Peyer's patch (tissue), 4 donors: ENCODE results near the gene NDST3. TPM values are rescaled to one million over a fixed set of nuclear protein-coding genes. Genes with fewer than 3 reads are reported as not detected.
A peak's percentile ranks its signal among the peaks of the same experiment; 100 is the strongest.

ENCODE experiments used
- DNase-seq, 3 donors: peaks; one replicate each; pipeline ENCODE4 v3.0.0-alpha.2; 2017 to 2019
- H3K27ac ChIP-seq, 4 donors: fragments of 200-600 bp; sonication (generic); one replicate each; pipeline ENCODE4 v1.5.1; 2016 to 2019
- H3K27me3 ChIP-seq, 2 donors: fragments of 200-600 bp; sonication (generic); one replicate each; pipeline ENCODE4 v1.5.1; 2019
- H3K36me3 ChIP-seq, 3 donors: fragments of 200-600 bp; sonication (generic); one replicate each; pipeline ENCODE4 v1.5.1; 2016 to 2019
- H3K4me1 ChIP-seq, 4 donors: fragments of 200-600 bp; sonication (generic); one replicate each; pipeline ENCODE4 v1.5.1; 2016 to 2019
- H3K4me3 ChIP-seq, 4 donors: fragments of 200-600 bp; sonication (generic); 1 replicate in 3 of 4; 2 replicates in 1 of 4; pipeline ENCODE4 v1.5.1; 2016 to 2019; ENCODE audit warnings: mild to moderate bottlenecking in 1 of 4
- H3K9me3 ChIP-seq, 4 donors: fragments of 200-600 bp; sonication (generic); one replicate each; pipeline ENCODE4 v1.5.1; 2016 to 2019; ENCODE audit warnings: mild to moderate bottlenecking in 1 of 4
- POLR2A ChIP-seq, 2 donors: fragments of 450-650 bp; IDR thresholded peaks; one replicate each; pipeline ENCODE4 v1.5.1; 2017; ENCODE audit warnings: antibody characterized with exemption in 2 of 2, mild to moderate bottlenecking in 2 of 2, moderate library complexity in 2 of 2
- total RNA-seq, 4 donors: library from RNA; depleted of rRNA; stranded (reverse); fragments of >200 nt; gene quantifications; one replicate each; pipeline ENCODE4 v1.1.0, GENCODE V29; 2016
- TF ChIP-seq, protein P1 (sequence below), 6 experiments: fragments of 450-650 bp in 4 of 6; fragments of 200-600 bp in 2 of 6; sonication (generic) in 1 of 6; IDR thresholded peaks; one replicate each; pipeline ENCODE4 v1.5.1; 2017 to 2019; ENCODE audit warnings: antibody characterized with exemption in 6 of 6, mild to moderate bottlenecking in 3 of 6, moderate library complexity in 1 of 6

Gene NDST3
- total RNA-seq, 4 donors from 2014 or later, result not detected

- Histone ChIP-seq H3K27me3 (no peaks in the 10 kb centered on the region), H3K27ac (no peak overlapping the region), H3K4me1 (no peaks in the 10 kb centered on the region), H3K4me3 (no peak overlapping the region), H3K9me3 (no peaks in the 10 kb centered on the region), H3K36me3 (no peaks in the 10 kb centered on the region)
- TF ChIP-seq POLR2A (IDR thresholded peaks at IDR 0.05), result no peak
- TF ChIP-seq, protein P1, sequence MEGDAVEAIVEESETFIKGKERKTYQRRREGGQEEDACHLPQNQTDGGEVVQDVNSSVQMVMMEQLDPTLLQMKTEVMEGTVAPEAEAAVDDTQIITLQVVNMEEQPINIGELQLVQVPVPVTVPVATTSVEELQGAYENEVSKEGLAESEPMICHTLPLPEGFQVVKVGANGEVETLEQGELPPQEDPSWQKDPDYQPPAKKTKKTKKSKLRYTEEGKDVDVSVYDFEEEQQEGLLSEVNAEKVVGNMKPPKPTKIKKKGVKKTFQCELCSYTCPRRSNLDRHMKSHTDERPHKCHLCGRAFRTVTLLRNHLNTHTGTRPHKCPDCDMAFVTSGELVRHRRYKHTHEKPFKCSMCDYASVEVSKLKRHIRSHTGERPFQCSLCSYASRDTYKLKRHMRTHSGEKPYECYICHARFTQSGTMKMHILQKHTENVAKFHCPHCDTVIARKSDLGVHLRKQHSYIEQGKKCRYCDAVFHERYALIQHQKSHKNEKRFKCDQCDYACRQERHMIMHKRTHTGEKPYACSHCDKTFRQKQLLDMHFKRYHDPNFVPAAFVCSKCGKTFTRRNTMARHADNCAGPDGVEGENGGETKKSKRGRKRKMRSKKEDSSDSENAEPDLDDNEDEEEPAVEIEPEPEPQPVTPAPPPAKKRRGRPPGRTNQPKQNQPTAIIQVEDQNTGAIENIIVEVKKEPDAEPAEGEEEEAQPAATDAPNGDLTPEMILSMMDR (IDR thresholded peaks at IDR 0.05), result peak in 5 of 6 experiments; percentile 26 to 71 (median 58)
- DNase-seq, result no peak
These were observed 190.1 kb downstream of the NDST3 start for GRCh38 chr4:118224243-118224829.

DNA sequence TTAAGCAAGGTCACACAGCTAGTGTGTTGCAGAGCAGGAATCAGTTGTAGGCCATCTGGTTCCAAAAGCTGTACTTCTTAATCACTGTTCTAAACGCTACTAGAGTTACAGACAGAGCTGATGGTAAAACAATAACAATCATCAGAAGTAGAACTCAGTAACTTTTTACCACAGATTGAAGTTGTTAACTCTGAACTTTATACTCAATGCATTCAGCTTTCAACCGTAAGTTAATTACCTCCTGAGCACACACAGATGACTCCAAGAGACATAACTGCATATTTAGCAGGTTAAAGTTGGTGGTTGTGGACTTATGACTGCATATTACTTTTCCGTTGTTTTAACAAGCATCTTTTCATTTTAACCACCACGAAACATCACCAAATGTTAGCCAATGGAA, 191.2 kb downstream of the NDST3 start:
- no peak for DNase-seq
- no peaks in the 10 kb centered on the region for H3K36me3 ChIP-seq
- no peaks in the 10 kb centered on the region for H3K9me3 ChIP-seq
- H3K27me3 ChIP-seq, result no peaks in the 10 kb centered on the region
- H3K4me1 ChIP-seq, result no peaks in the 10 kb centered on the region
- H3K4me3 ChIP-seq, result no peak overlapping the region
- TF ChIP-seq, protein P1 (IDR thresholded peaks at IDR 0.05), result no peak
- TF ChIP-seq POLR2A (IDR thresholded peaks at IDR 0.05), result no peak
- no peak overlapping the region for H3K27ac ChIP-seq

GRCh38 chr4:118226311-118227010, 192.2 kb downstream of the NDST3 start:
- Histone ChIP-seq H3K4me3 (no peak overlapping the region), H3K27ac (no peak overlapping the region), H3K27me3 (no peaks in the 10 kb centered on the region), H3K4me1 (no peaks in the 10 kb centered on the region), H3K9me3 (no peaks in the 10 kb centered on the region), H3K36me3 (no peaks in the 10 kb centered on the region)
- TF ChIP-seq, protein P1 (IDR thresholded peaks at IDR 0.05), result no peak
- no peak for DNase-seq

GRCh38 chr4:118235566-118236120, 201.4 kb downstream of the NDST3 start:
- no peaks in the 10 kb centered on the region for H3K27me3 ChIP-seq
- H3K27ac ChIP-seq, result no peak overlapping the region
- no peaks in the 10 kb centered on the region for H3K9me3 ChIP-seq
- no peak for DNase-seq
- TF ChIP-seq, protein P1 (IDR thresholded peaks at IDR 0.05), result no peak
- TF ChIP-seq POLR2A (IDR thresholded peaks at IDR 0.05), result no peak
- no peaks in the 10 kb centered on the region for H3K36me3 ChIP-seq
- no peaks in the 10 kb centered on the region for H3K4me1 ChIP-seq
- no peak overlapping the region for H3K4me3 ChIP-seq

GRCh38 chr4:118237531-118237930, 203.2 kb downstream of the NDST3 start:
- Histone ChIP-seq H3K9me3 (no peaks in the 10 kb centered on the region), H3K36me3 (no peaks in the 10 kb centered on the region), H3K27ac (no peak overlapping the region), H3K4me1 (no peaks in the 10 kb centered on the region), H3K27me3 (no peaks in the 10 kb centered on the region), H3K4me3 (no peak overlapping the region)
- no peak for TF ChIP-seq POLR2A (IDR thresholded peaks at IDR 0.05)
- TF ChIP-seq, protein P1 (IDR thresholded peaks at IDR 0.05), result no peak
- no peak for DNase-seq
